Suppressor macrophage (primary cell): ENCODE measurements around the gene MYL9.
"Not testable (repeated sequence)": the region's sequence is repeated elsewhere in the genome, so short reads cannot be mapped to it uniquely, and the experiment has no call there.

Experiments used
- DNase-seq, 4 experiments: peaks; one replicate each; pipeline ENCODE4 v3.0.0-alpha.2; 2020 to 2022
- total RNA-seq, 17 experiments: gene quantifications; one replicate each; lab custom pipeline; 2026; ENCODE audit warnings: mixed read lengths in 6 of 17, inconsistent platforms in 3 of 17; lab: John Stamatoyannopoulos, UW

The MYL9 gene
- 1.5 to 45.5 (median 14.3) reads per million in 17 experiments for total RNA-seq

- peak; percentile 33 to 70 (median 52) for DNase-seq
These were observed at the start of gene MYL9 for GRCh38 chr20:36541227-36541767. MYL9 (plus strand) TSS chr20:36541519; CDS start chr20:36544885, 3,366 bp downstream.

- DNase-seq = peak in 3 of 4 experiments; percentile 35 to 62 (median 53)
These were observed 49.3 kb upstream of the MYL9 start for GRCh38 chr20:36491901-36492617.

- peak in 3 of 4 experiments; percentile 21 to 38 (median 32) for DNase-seq
These were observed 48.1 kb upstream of the MYL9 start for GRCh38 chr20:36493051-36493800.

GRCh38 chr20:36493801-36494114 lies 47.6 kb upstream of the MYL9 start:
- DNase-seq = no peak

GRCh38 chr20:36496707-36497669 lies 44.3 kb upstream of the MYL9 start:
- no peak for DNase-seq

- DNase-seq = no peak
These were observed 43.5 kb upstream of the MYL9 start for GRCh38 chr20:36497856-36498255.

- DNase-seq = no peak
These were observed 42.7 kb upstream of the MYL9 start for GRCh38 chr20:36498386-36499179.

GRCh38 chr20:36499211-36499610 lies 42.1 kb upstream of the MYL9 start:
- DNase-seq = no peak

- DNase-seq = no peak
These were observed 41.4 kb upstream of the MYL9 start for GRCh38 chr20:36499723-36500501.

GRCh38 chr20:36501367-36502006 lies 39.8 kb upstream of the MYL9 start:
- DNase-seq = no peak

GRCh38 chr20:36504295-36504694 lies 37.0 kb upstream of the MYL9 start:
- DNase-seq = no peak

GRCh38 chr20:36506253-36506652 lies 35.1 kb upstream of the MYL9 start:
- DNase-seq = peak in 2 of 4 experiments; percentile 12

GRCh38 chr20:36507746-36508145 lies 33.6 kb upstream of the MYL9 start:
- no peak for DNase-seq

- DNase-seq = no peak
These were observed 22.2 kb upstream of the MYL9 start for GRCh38 chr20:36519012-36519719.

- no peak for DNase-seq
These were observed 21.4 kb upstream of the MYL9 start for GRCh38 chr20:36519944-36520343.

- no peak for DNase-seq
These were observed 19.8 kb upstream of the MYL9 start for GRCh38 chr20:36521526-36521925.

- not testable (repeated sequence) for DNase-seq
These were observed 18.9 kb upstream of the MYL9 start for GRCh38 chr20:36522412-36522811.

- peak in 2 of 4 experiments; percentile 47 to 62 for DNase-seq
These were observed 18.0 kb upstream of the MYL9 start for GRCh38 chr20:36523341-36523740.

GRCh38 chr20:36525620-36526365 lies 15.5 kb upstream of the MYL9 start:
- no peak for DNase-seq
